HG03025 (cell line): ENCODE data around the gene CELF2.

Source experiments
- ATAC-seq: cut with Tn5 transposase; IDR thresholded peaks from one replicate; pipeline ENCODE4 v1.9.1; 2021; ENCODE audit warnings: mild to moderate bottlenecking, moderate library complexity; ENCODE audit not compliant: unreplicated experiment, low FRiP score

CELF2 gene

DNA sequence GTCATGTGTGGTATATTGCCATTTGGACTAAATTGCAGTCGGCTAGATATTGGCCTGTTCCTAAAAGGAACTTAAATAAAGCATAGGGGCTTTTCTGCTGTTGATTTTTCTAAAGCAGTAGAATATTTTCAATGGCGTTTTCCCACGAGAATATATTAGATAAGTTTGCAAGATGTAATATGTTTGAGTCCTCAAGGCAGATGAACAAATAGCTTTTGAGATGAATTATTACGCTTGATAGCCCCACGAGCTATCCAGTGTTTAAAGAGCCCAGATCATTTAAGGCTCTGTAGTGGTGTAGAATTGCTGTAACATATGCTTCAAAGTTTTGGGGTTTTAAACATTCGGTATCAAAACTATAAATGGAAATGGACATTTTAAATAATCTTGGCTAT, 2.9 kb downstream of the CELF2 start:
- no peak for ATAC-seq

DNA sequence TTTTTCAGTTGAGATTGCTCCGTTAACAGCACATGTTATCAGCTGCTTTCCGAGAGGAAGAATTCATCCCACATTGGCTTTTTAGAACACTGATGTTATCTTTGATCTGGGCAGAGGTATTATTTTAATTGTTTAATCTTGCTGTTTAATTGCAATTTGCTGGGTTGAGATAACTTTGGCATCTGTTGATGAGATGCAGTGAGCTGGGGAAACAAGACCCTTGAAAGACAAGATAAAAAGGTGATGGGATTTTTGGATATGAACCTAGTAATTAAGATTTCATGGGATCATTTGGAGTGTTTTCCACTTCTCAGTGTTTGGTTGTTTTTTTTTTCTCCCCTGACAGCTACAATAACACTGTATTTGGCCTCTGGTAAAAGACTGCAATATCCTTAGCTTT, 4.5 kb downstream of the CELF2 start:
- ATAC-seq: no peak

DNA sequence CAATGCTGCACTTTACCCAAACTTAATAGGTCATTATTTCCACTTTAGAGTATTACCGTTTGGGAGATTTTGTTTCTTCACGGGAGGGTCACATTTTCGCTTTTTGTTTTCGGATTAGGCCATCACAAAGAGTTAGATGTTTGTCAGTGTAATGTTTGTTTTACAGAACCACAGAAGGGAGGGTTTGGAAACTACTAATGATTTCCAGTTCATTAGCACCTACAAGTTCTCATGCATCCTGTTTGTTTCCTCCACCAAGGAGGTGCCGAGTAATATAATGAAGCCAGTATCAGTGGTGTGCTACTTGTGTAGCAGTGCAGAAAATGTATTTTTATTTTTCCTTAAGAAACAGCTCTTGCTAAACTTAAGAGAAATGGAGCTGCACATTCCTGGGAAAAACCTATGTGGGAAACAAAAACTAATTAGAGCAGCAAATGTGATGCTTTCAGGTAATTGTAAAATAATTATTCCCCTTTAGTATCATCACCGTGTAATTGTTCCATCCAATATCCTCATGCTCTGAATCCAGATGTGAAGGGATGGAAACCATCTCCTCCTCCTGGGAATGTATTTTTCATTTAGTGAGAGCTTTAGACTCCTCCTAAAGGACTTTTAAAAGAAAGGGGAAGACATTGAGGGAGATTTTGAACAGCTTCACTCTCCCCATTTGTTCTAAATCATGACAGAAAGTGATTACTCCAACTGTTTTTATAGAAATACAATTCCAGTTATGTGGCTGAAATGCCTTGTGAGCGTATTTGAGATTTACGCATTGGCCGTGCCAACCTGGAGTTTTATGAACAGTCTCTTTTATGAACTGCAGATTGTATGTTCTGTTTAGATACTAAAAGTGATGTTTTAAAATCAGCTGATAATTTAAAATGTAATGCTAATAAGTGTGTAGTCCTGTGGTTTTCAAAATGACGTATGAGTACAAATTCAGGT, 5.6 kb downstream of the CELF2 start:
- ATAC-seq: no peak

DNA sequence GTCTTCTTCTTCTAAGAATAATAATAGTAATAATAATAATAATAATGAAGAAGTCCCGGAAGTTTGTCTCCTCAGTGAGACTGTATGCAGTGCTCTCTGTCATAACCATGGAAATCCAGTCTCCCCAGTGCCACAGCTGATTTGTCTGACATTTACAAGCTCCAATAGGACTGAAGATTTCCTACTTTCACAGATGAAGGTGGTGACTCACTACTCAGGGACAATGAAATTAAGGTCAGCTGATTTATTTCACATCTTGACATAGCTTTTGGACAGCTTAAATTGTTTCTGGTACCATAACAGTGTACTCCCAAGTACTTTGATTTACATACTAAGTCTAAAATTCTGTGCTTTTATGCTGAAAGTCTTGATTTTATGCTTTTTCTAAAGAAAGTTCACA, 6.9 kb downstream of the CELF2 start:
- no peak for ATAC-seq

DNA sequence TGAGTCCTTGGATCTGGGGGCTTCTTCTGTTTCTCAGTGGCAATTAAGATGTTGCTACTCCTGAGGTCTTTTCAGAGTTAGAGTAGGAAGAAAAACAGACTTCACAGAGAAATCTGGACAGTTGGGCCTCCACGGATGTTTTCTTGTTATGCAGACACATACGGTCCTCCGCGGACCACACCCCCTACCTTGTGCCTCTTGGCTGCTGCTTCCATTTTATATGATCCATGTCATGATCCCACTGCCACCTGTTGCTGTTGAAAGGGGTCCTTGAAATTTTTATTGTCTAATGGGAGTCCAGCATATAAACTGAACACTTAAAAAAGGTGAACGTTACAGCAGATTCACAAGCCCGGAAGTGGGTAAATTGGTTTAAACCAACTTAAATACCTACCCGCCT, 8.3 kb downstream of the CELF2 start:
- ATAC-seq: no peak

DNA sequence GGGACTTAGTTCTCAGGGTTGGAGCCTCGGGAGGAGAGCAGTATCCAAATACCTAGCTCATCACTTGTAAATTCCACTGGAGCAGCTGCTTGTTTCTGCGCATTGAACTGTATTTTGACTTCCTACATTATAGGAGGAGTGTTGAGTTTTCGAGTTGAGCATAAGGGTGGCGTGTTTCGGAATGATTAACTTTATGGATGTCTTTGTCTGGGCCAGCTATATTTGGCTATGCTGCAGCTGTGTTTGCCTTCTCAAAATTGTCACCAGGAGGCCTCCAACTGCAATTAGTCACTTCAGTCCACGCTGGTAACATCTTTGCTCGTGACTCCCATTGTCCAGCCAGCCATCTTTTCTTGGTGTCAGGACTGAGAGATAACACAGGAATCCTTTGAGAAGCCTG, 9.1 kb downstream of the CELF2 start:
- ATAC-seq: no peak

DNA sequence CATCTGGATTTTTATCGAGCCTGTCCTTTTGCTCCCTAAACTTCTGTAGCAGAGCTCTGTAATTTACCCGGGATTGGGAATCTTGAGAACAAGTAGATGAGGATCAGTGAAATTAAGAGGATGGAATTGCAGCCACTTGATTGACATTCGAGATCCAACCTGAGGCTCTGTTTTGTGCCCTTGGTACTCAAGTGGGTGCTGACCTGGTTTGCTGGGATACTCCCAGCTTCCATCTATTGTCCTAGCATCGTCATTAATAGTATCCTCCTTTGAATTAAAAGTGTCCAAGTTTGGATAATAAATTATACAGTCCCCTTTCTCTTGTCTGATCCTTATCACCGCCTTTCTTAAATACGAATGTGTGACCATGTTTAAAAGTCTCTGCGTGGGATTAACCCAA, 17.1 kb downstream of the CELF2 start:
- ATAC-seq: no peak

DNA sequence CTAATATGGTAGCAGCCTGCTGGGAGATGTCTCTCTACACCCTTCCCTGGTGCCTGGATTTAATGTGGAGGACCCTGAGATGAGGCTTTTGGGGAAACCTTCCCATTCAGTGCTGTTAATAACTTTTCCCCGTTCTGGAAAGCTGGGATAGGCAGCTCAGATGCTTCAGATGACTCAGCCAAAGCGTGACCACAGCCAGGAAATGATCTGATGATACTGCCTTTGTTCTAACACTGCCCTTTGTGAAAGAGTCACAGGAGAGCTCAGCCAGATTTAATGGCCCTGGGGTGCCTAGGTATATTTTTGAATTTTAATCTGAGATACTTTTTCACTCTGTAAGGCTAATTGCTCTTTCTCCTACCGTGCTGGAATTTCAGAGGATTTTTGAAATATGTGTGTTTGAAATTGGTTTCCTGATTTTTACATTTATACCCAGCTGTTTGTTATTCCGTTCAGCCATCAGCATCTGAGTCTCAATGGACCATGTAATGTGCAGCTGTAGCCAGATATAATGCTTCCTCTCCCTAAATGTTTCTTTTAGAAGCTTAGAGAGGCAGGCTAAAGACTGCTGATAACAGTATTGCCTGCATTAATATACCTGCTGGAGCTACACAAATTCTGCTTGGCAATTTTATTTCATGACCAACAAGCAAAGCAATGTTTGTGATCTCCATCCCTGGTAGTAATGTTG, 17.8 kb downstream of the CELF2 start:
- no peak for ATAC-seq

DNA sequence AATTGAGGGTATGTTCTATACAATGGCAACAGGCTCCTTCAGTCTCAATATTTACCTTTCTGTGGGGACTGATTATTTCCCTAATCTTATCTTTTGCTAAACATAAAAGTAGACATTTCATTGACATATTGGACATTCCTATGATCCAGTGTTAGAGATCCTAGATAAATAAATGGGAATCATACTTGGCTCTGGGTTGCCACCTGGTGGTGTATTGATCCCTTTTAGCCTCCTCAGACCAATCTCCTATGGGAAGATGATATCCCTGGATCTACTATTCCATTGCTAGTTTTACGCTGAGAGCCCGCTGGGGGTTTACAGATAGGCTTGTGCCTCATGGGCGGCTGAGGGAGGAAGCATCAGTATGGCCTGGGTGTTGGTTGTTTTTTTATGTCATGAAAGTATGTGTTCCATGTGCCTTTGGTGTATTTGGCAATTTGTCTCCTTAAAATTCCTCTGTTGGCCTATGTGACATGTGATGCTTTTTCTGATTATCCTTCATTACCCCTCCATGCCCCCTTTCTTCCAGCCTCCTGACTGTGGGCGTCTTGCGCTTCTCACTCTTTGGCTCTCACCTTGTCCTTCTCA, 18.8 kb downstream of the CELF2 start:
- ATAC-seq: no peak

DNA sequence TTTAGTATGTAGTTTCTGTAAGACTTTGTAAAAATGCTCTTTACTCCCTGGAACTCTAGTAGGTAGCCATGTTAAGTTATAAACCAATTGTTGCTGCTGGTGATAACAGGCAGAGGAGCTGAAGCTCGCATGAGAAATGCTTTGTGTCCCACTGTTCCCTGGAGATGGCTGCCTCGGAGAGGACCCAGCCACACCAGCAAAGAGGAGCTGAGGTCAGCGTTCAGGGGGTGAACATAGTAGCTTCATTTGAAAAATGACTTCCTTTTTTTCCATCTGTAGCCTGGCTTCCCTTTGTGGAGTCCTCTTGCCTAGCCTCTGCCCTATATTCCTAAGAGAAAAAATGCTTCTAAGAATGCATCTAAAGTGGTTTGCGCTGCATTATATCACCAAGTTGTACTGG, 20.3 kb downstream of the CELF2 start:
- ATAC-seq: no peak

DNA sequence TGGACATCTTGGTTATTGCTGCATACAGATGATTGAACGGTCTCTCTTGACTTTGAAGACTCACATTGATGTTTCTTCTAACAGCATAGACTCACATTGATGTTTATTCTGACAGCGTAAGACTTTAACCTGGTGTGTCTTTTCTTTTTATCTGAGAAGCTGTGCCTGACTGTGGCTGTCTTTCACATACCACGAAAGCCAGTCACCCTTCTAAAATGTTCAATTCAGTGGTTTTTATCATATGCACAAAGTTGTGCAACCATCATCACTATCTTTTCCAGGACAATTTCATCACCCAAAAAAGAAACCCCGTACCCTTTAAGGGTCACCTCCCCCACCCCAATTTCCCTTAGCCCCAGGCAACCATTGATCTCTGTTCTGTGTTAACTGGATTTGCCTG, 24.7 kb downstream of the CELF2 start:
- no peak for ATAC-seq

DNA sequence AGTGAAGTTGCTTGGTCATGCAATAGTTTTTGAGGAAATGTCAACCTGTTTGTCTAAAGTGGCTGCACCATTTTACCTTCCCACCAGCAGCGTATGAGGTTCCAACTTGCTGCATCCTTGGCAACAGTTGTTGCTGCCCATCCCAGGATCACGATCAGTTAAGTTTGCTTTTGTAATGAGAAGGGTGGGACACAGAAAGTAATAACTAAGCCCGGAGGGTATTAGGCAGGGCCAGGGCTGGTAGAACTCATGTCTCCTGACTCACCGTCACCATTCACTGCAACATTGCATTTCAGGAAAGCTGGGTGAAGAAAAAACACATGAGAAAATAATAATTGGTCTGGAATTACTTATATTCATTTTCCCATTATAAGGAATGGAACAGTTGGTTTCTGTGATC, 25.4 kb downstream of the CELF2 start:
- ATAC-seq: no peak

DNA sequence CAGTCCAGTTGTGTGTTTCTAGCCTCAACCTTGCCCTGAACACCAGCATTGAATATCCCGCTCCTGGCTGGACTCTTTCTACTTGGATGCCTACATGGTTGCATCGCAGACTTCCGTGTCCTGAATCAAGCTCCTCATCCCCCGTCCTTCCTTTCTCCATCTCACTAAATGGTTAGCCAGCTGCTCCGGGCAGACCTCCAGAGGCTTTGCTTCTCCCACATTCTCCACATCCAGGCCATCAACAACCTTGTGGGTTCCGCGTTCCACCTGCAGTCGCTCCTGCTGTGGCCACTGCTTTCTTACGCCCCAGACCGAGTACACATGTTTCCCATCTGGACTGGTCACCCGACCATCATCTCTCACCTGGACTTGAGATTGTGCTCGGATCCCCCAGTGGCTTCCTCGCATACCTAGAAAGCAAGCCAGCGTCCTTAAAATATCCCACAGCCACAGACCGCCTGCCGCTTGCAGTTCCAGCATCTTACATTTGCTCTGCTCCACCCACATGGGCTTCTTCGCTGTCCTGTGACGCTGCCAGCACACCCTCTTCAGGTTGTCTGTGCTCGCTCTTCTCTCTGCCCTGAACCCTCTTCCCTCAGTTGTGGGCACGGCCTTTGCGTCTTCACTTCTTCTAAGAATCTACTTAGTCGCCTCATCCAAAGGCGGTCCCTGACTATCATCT, 25.9 kb downstream of the CELF2 start:
- ATAC-seq: no peak

DNA sequence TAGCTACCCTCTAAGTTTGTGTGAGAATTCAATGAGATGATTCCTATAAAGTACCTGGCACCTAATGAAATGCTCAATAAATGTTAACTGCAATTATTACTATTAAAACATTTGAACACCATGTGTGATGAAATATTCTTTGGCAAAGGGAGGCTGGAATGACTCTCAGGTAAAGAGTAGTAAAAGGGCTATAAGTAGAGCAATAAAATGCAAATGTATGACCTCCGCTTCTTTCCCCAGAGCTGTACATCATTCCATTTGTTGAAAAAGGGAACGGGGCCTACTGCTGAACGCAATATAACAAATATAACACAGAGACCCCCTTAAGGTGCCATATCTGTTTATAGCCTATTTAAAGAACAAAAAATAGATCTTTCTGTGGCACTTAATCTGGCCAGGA, 27.8 kb downstream of the CELF2 start:
- ATAC-seq: no peak

DNA sequence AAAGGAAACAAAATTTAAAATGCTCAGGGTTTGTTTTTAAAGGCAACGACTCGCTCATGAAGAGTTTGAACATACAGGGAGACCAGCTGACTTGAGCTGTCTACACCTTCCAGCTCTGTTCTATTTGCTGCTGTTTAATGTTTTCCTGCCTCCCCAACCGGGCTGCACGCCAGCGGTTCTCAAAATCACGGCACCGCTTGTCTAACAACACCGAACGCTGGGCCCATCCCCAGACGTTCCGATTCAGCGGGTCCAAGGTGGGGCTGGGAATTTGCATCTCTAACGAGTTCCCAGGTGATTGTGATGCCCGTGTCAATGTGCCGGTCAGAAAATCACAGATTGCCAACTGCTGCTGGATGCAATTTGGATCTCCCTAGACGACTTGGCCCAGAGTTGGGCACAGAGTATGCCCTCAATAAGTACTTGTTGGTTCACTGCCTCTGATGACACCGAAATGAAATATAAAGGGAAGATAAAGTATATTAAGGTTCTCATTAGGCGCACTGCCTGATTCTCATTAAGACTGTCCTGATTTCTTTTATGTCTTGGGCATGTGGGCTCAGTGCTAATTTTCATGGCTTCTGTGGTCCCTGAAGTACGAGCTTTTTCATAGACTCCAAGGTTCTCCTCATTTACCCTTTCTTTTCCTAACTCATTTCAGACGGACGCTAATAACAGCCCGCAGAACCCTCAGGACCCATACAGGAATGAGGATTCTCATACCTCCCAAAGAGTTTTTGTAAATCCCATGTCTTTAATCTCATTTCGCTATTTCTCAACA, 28.5 kb downstream of the CELF2 start:
- no peak for ATAC-seq

DNA sequence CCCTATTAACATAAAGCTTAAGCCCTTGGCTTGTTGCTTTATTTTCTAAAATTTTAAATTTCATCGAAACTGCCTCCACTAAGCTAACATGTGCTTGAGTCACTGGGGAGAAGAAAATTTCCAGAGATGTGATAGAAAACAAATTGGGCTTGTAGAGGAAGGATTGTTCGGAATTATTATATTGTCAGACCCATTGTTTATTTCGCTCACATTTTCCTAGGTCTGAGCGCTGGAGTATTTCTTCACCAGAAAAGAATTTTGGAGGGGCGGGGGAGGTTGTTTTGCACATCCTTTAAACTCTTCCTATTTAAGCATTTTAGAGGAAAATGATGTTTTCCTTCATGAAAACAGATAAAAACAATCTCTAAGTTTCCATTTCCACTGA, 29.1 kb downstream of the CELF2 start:
- no peak for ATAC-seq

DNA sequence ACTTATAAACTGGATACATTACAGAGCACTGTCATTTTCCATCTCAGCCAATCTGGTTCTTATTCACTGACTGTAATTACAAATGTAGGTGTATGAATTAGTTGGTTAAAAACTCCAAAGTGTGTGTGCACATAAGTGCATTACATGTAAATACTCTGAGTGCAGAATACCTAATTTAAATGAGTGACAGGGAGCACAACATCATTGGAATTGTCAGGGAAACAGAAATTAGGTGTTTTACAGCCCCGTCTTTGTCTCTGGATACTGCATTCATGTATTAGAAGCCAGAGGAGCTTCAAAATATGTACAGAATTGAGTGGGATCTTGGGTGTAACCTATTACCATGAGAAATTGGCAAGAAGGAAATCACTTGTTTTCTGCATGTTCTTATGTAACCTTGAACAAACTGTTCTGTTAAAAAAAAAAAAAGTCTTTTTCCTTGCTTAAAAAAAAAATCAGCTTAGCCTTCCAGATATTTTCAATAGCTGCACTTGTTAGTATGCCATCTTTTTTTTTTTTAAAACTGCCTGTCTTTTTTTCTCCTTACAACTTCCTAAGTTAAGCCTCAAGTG, 31.1 kb downstream of the CELF2 start:
- ATAC-seq: no peak

DNA sequence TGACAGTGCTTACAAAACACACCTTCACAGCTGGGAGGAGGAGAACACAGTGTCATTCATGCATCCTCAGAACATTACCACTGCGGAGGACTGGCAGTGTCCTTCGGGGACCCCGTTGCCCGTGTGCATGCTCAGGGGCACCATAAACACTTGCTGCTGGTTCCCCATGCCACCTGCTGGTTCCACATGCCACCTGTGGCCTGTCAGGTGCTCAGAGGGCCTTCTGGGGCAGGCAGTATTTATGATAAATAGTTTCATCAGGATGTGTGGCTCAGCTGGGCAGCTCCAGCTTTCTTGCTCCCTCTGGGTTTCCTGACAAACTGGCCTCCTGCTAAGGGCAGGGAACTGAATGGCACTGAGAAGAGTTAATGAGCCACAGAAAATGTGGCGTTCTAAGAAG, 32.1 kb downstream of the CELF2 start:
- no peak for ATAC-seq

DNA sequence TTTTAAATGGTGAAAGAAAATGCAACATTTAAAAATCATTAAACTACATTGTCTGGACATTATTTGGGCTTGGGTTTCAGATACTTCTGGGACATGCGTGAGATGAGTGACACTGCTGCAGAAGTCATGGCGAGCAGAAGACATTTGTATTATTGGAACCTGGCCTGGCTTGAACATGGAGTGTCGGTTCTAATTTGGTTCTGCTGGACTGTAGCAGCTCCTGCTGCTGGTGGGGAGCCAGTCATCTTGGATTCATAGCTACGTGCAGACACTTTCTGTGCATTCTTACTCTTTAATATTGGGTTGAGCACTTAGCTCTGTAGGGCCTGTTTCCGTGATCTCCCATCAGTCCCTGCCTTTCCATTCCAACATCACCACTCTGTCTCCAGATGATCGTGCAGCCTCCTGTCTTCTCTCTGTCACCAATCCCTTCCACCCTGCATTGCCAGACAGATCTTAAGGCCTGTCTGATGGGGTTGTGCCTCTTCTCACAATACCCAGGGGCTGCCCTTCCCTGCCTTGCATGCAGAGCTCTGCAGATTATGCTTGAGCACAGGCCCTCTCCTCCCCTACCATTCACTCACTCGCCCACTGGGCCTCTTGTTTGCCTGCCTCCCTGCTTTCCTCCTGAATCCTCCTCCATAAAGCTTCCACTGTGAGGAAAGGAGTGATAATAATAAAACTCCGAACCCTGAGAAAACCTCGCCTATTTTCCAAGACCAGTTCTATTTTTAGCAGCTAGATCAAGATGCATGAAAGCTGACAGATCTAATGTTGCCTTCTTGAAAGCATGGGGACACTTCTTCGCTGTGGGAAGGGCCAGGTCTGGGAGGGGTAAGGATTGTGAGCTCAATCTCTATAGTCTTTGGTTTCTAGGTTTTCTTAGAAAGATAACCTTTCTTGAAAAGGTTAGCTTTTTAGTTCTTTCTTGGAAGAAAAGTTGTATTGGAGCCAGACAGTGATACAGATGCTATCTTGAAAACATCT, 32.9 kb downstream of the CELF2 start:
- no peak for ATAC-seq
